NB4 (cell line): Measurements from ENCODE around the gene TUBGCP2.

Source experiments
- DNase-seq: peaks from one replicate; pipeline ENCODE4 v3.0.0; 2010; ENCODE audit warnings: low read depth
- H3K4me3 ChIP-seq: one replicate; pipeline ENCODE4 v1.5.1; 2011; ENCODE audit warnings: mild to moderate bottlenecking, low read depth, low read length, moderate library complexity
- MYC ChIP-seq: IDR thresholded peaks from 2 replicates; pipeline ENCODE4 v1.6.1; 2011; ENCODE audit warnings: low read depth, low read length
- POLR2A ChIP-seq: IDR thresholded peaks from 2 replicates; pipeline ENCODE4 v1.6.1; 2011; ENCODE audit warnings: mild to moderate bottlenecking; ENCODE audit not compliant: insufficient read length; ENCODE audit errors: extremely low read depth
- TF ChIP-seq, protein P1 (sequence below): IDR thresholded peaks from one replicate; pipeline ENCODE4 v1.5.1; 2012; ENCODE audit warnings: low read depth, low read length
- TF ChIP-seq, protein P2 (sequence below): IDR thresholded peaks from 2 replicates; pipeline ENCODE4 v1.6.1; 2011; ENCODE audit warnings: low read depth, low read length

Gene TUBGCP2

DNA sequence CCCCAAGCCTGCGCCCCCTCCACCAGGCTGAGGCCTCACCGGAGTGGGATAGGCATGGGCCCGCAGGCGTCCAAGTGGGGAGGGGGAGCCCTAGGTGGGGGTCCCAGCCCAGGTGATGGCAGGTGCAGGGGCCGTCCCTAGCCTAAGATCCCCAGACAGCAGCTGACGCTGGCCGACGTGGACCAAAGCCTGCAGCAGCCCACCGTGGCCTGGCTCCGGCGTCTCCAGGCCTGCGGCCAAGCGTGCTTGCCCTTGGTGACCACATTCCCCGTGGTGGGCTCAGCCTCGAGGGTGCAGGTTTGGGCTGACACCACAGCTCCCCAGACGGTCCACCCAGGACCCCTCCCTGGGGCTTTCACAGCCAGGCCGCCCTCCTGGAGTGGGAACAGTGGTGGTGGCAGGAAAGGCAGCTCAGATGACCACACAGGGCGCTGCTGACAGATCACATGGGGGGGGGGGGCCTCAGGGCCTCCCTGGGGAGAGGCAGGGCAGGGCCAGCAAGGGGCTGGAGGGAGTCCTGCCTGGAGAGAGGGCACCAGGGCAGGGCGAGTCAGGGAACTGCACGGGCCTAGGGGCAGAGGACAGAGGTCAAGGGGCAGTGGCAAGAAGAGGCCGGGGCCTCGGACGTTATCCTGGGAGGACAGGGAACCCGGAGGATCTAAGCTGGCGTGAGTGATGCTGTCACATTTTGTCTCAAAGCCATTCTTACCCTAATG is 31.2 kb downstream of the TUBGCP2 start:
- peak; percentile 59 for DNase-seq
- TF ChIP-seq, protein P1, sequence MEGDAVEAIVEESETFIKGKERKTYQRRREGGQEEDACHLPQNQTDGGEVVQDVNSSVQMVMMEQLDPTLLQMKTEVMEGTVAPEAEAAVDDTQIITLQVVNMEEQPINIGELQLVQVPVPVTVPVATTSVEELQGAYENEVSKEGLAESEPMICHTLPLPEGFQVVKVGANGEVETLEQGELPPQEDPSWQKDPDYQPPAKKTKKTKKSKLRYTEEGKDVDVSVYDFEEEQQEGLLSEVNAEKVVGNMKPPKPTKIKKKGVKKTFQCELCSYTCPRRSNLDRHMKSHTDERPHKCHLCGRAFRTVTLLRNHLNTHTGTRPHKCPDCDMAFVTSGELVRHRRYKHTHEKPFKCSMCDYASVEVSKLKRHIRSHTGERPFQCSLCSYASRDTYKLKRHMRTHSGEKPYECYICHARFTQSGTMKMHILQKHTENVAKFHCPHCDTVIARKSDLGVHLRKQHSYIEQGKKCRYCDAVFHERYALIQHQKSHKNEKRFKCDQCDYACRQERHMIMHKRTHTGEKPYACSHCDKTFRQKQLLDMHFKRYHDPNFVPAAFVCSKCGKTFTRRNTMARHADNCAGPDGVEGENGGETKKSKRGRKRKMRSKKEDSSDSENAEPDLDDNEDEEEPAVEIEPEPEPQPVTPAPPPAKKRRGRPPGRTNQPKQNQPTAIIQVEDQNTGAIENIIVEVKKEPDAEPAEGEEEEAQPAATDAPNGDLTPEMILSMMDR, result no peak
- TF ChIP-seq, protein P2, sequence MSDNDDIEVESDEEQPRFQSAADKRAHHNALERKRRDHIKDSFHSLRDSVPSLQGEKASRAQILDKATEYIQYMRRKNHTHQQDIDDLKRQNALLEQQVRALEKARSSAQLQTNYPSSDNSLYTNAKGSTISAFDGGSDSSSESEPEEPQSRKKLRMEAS, result no peak
- TF ChIP-seq POLR2A (no peak), MYC (no peak)
- no peak overlapping the region for H3K4me3 ChIP-seq

DNA sequence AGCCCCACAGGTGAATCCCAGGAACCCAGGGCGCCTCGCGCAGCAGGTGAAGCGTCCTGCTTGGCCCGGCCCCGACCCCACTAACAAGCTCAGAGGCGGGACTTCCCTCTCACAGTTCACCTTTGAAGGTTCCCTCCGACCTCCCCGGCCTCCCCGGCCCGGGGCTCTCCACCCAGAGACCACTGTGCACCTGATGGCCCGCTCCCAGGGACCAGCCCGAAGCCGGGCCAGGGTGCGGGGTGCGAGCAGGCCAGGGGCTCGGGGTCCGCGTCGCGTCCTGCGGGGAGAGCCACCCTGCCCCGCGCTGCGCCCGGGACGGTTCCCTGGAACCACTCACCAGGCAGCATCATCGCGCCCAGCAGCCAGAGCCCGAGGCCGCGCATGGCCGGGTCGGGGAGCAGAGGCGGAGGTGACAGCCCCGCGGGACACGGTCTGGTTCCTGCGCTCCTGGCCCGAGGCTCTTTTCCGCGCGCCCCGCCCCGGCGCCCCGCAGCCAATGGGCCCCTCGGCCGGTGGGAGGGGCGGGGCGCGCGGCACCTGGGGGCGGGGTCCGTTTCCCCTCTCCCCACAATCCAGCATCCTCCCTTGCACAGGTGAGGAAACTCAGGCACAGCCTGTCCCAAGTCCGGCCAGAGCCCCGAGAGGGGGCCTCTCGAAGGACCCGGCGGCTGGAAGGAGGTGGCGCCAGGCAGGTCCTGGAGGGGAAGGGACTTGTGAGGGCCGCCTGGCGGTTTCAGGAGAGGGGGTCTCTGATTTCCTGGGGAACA is 32.1 kb downstream of the TUBGCP2 start, which contains the start of gene ADAM8:
Gene ADAM8 (minus strand): TSS at position 434 of the 767 bp plus-strand sequence. CDS start 51 bp downstream, at position 383.
- H3K4me3 ChIP-seq, result peak within 1 kb of the TSS; percentile 40
- DNase-seq, result no peak
- TF ChIP-seq, protein P2, result no peak

DNA sequence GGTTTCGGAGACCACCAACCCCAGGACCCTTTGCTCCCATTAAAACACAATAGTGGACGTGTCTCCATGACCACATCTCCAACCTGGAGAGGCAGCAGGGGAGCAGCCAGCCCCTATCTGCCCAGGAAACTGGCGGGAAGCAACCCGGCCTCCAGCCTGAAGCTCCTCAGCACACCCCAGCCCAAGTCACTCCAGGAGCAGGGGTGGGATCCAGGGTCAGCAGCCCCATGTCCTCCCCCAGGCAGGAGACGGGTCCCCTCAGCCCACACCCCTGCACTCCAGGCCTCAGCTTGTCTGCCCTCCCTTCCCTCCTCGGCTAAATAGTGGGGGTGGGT is 32.6 kb downstream of the TUBGCP2 start:
- no peak for TF ChIP-seq MYC
- TF ChIP-seq, protein P2, result no peak
- TF ChIP-seq POLR2A, result no peak
- TF ChIP-seq, protein P1, result no peak
- peak overlapping the region; percentile 40 for H3K4me3 ChIP-seq
- DNase-seq, result no peak

DNA sequence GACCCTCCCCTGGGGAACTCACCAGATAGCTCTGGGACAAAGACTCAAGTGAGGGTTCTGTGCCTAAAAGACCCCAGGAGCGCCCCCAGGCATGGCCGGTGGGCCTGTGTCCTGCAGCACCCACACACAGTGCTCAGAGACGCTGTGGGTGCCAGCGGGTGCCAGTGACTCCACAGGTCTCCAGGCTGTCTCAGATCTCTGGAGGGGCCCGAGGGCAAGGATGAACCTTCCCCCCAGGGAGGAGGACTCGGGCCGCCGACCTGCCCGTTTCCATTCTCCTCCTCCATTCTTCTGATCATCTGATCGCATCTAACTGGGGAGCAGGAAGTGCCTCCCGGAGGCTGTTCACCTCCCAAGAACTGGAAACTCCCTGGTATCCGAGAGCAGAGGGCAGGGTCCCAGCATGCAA is 33.0 kb downstream of the TUBGCP2 start:
- peak overlapping the region; percentile 40 for H3K4me3 ChIP-seq
- peak; percentile 67 for DNase-seq
- no peak for TF ChIP-seq POLR2A
- TF ChIP-seq, protein P1, result peak; percentile 39
- TF ChIP-seq, protein P2, result no peak

DNA sequence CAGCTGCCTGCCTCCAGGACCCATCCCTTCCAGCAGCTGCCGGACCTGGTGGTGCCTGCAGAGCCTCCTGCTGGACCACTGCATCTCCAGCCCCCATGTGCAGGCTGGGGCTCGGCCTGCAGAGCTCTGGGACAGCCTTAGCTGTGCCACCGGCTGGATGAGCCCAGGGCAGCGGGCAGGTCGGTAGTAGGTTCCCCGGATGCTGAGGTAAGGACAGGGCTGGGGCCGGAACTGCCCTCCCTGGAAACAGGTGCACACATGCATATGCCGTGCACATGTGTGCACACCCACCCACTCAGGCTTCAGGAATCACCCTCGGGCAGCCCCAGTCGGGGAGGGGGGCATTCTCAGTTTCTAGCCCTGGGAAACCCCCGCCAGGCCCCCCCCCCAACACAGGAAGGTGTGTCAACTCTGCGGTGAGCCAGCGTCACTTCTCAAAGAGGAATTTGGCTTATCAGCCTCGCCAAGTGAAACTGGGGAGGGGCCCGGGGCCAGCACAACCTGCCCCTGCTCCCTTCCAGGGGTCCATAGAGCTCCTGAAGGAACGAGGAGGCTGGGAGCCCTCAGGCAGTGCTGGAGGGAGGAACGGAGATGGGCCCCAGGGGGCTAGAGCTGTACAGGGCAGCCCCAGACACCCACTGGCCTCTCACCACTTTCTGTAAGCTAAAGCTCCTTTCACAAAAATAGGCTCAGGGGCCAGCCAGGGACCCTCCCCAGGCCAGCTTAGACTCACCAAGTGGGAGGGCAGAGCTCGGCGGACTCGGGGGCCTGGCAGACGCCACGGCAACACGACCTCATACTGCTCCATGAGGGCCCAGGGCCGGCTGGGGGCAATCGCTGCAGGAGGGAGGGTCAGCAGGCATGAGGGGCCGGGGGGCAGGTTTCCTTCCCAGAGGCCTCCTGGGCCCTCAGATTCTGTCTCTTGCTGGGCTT is 33.7 kb downstream of the TUBGCP2 start:
- DNase-seq, result peak; percentile 93
- peak overlapping the region; percentile 40 for H3K4me3 ChIP-seq
- TF ChIP-seq POLR2A (peak; percentile 32), MYC (no peak; the same call in 1 of the 2 replicates)
- TF ChIP-seq, protein P2, result peak; percentile 73
- TF ChIP-seq, protein P1, result peak; percentile 17
